PC-3 (cell line): ENCODE data around the gene GMDS. TPM values are rescaled to one million over a fixed set of nuclear protein-coding genes. Genes with fewer than 3 reads are reported as not detected.

Experiments
- ATAC-seq: fragments of 200-7000 bp; cut with Tn5 transposase; 2 replicates; pipeline ENCODE4 v1.9.1; 2020; ENCODE audit warnings: mild to moderate bottlenecking, moderate library complexity
- BruUV-seq: library from RNA; stranded (reverse); fragments of 400-500 nt; replicated peaks from 2 replicates; lab custom pipeline; 2021; lab: Mats Ljungman, UMichigan
- CTCF ChIA-PET: fragments of 300-600 bp; sonication (Branson Sonifier 250); formaldehyde crosslinking; loops from one replicate; lab custom pipeline; 2022; ENCODE audit warnings: antibody characterized with exemption; lab: Charles Lee
- POLR2A ChIA-PET: fragments of 300-600 bp; sonication (Branson Sonifier 250); formaldehyde crosslinking; loops from one replicate; lab custom pipeline; 2022; ENCODE audit warnings: antibody characterized with exemption; ENCODE audit not compliant: unreplicated experiment; lab: Charles Lee
- DNase-seq: peaks from one replicate; pipeline ENCODE4 v3.0.0-alpha.2; 2015
- H2AFZ ChIP-seq: fragments of 300-600 bp; sonication (generic); 2 replicates; pipeline ENCODE4 v1.6.0; 2016; ENCODE audit warnings: antibody characterized with exemption, low read length
- H3F3A ChIP-seq: fragments of 300-600 bp; sonication (generic); one replicate; pipeline ENCODE4 v1.6.0; 2017; ENCODE audit warnings: antibody characterized with exemption, low read length, control low read depth, mild to moderate bottlenecking; ENCODE audit not compliant: unreplicated experiment
- H3K27ac ChIP-seq: fragments of 300-600 bp; sonication (generic); 2 replicates; pipeline ENCODE4 v1.5.1; 2016; ENCODE audit warnings: mild to moderate bottlenecking, low read length
- H3K27me3 ChIP-seq: fragments of 300-600 bp; sonication (generic); 2 replicates; pipeline ENCODE4 v1.6.1; 2016; ENCODE audit warnings: low read length, mixed read lengths
- H3K36me3 ChIP-seq: fragments of 300-600 bp; sonication (generic); 2 replicates; pipeline ENCODE4 v1.6.1; 2016; ENCODE audit warnings: low read depth, mixed run types, low read length, mixed read lengths
- H3K4me1 ChIP-seq: fragments of 300-600 bp; sonication (generic); 2 replicates; pipeline ENCODE4 v1.5.1; 2016; ENCODE audit warnings: low read length; ENCODE audit not compliant: insufficient read depth
- H3K4me2 ChIP-seq: fragments of 300-600 bp; sonication (generic); 2 replicates; pipeline ENCODE4 v1.6.0; 2016; ENCODE audit warnings: low read length
- H3K4me3 ChIP-seq: fragments of 300-600 bp; sonication (generic); 2 replicates; pipeline ENCODE4 v1.5.1; 2016; ENCODE audit warnings: mild to moderate bottlenecking, low read length, mixed read lengths
- H3K79me2 ChIP-seq: fragments of 300-600 bp; sonication (generic); 2 replicates; pipeline ENCODE4 v1.6.1; 2017; ENCODE audit warnings: low read length, mixed read lengths
- H3K9ac ChIP-seq: fragments of 300-600 bp; sonication (generic); 2 replicates; pipeline ENCODE4 v1.6.0; 2016; ENCODE audit warnings: mild to moderate bottlenecking, low read length
- H3K9me2 ChIP-seq: fragments of 300-600 bp; sonication (generic); replicated peaks from 2 replicates; pipeline ENCODE4 v1.6.1; 2016; ENCODE audit warnings: mixed run types, low read length, mixed read lengths
- H3K9me3 ChIP-seq: fragments of 300-600 bp; sonication (generic); 2 replicates; pipeline ENCODE4 v1.6.1; 2016; ENCODE audit warnings: low read length, mixed read lengths
- H4K20me1 ChIP-seq: fragments of 300-600 bp; sonication (generic); 2 replicates; pipeline ENCODE4 v1.6.1; 2016; ENCODE audit warnings: low read length, mixed read lengths
- EZH2 ChIP-seq: fragments of 300-600 bp; sonication (generic); IDR thresholded peaks from one replicate; pipeline ENCODE4 v1.6.1; 2017; ENCODE audit warnings: antibody characterized with exemption, mild to moderate bottlenecking, low read length; ENCODE audit not compliant: unreplicated experiment
- EZH2phosphoT487 ChIP-seq: fragments of 300-600 bp; sonication (generic); IDR thresholded peaks from 2 replicates; pipeline ENCODE4 v1.6.1; 2018; ENCODE audit warnings: mild to moderate bottlenecking, antibody characterized with exemption, low read length, borderline replicate concordance
- intact Hi-C: fragments of 100-400 bp; cut with micrococcal nuclease; formaldehyde crosslinking; loops from 2 replicates; pipeline ENCODE4 v1.9.0; 2023
- total RNA-seq: library from RNA; depleted of rRNA; stranded (reverse); fragments of >200 nt; gene quantifications from 2 replicates; pipeline ENCODE4 v1.2.3, GENCODE V29; 2014
- TF ChIP-seq, protein P1 (sequence below): fragments of 300-600 bp; sonication (generic); conservative IDR thresholded peaks from 2 replicates; pipeline ENCODE4 v1.5.1; 2017; ENCODE audit warnings: antibody characterized with exemption, low read depth, mild to moderate bottlenecking, low read length

Gene GMDS
- total RNA-seq, 1 experiment from 2014 or later, result 18.3 TPM

DNA sequence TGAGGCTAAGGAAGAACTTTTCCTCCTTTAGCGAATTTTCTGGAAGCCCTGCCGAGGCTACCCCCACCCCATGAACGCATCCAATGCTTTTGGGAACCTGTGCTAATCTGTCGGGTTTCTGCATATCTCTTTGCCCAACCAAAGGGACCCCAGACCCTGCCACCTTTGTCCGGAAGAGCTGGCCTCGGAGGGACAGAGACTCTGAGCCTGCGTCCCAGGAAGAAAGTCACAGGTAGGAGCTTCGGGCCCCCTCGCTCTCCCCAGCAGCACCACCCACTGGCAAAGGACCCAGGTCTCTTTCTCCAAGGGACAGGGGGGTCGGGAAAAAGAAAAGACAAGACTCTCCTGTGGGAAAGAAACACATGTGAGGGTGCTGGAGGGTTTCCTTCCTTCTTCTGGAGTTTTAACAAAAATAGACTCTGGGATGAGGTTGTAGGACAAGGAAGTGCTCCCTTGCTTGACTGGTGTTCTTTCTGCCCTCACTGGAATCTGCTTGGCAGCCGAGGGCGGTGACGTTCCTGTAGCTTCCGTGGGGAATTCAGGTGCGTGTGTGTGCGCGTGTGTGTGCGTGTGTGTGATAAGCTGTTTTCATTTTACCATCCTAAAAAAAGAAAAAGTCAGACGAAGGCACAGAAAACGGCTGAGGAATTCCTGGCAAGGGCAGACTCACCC, 652.0 kb downstream of the GMDS start:
- H3K9me3 ChIP-seq, result no peaks in the 10 kb centered on the region
- H2AFZ ChIP-seq, result peak overlapping the region; percentile 67
- TF ChIP-seq, protein P1, sequence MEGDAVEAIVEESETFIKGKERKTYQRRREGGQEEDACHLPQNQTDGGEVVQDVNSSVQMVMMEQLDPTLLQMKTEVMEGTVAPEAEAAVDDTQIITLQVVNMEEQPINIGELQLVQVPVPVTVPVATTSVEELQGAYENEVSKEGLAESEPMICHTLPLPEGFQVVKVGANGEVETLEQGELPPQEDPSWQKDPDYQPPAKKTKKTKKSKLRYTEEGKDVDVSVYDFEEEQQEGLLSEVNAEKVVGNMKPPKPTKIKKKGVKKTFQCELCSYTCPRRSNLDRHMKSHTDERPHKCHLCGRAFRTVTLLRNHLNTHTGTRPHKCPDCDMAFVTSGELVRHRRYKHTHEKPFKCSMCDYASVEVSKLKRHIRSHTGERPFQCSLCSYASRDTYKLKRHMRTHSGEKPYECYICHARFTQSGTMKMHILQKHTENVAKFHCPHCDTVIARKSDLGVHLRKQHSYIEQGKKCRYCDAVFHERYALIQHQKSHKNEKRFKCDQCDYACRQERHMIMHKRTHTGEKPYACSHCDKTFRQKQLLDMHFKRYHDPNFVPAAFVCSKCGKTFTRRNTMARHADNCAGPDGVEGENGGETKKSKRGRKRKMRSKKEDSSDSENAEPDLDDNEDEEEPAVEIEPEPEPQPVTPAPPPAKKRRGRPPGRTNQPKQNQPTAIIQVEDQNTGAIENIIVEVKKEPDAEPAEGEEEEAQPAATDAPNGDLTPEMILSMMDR, result no peak
- no peak for TF ChIP-seq EZH2phosphoT487
- no peak for TF ChIP-seq EZH2
- H3K79me2 ChIP-seq, result no peaks in the 10 kb centered on the region
- no TSS peak for BruUV-seq
- H3K4me3 ChIP-seq, result peak overlapping the region; percentile 59
- H3K4me1 ChIP-seq, result peaks cover 37% of the 10 kb centered on the region
- intact Hi-C loops, result no loop called here
- DNase-seq, result no peak
- H4K20me1 ChIP-seq, result no peaks in the 10 kb centered on the region
- H3K4me2 ChIP-seq, result peak overlapping the region; percentile 82
- no peaks in the 10 kb centered on the region for H3K9me2 ChIP-seq
- H3K36me3 ChIP-seq, result no peaks in the 10 kb centered on the region
- no peak for ATAC-seq
- H3F3A ChIP-seq, result no peaks in the 10 kb centered on the region
- CTCF ChIA-PET, result interaction anchor here (0.6 to 0.9 kb wide), 2 partner anchors 93 to 299 kb away, joined by 3 read pairs; no protein-coding TSS in a partner anchor
- H3K27ac ChIP-seq, result no peak overlapping the region
- peaks cover 20% of the 10 kb centered on the region for H3K27me3 ChIP-seq
- POLR2A ChIA-PET, result no interaction called here
- no peak overlapping the region for H3K9ac ChIP-seq

DNA sequence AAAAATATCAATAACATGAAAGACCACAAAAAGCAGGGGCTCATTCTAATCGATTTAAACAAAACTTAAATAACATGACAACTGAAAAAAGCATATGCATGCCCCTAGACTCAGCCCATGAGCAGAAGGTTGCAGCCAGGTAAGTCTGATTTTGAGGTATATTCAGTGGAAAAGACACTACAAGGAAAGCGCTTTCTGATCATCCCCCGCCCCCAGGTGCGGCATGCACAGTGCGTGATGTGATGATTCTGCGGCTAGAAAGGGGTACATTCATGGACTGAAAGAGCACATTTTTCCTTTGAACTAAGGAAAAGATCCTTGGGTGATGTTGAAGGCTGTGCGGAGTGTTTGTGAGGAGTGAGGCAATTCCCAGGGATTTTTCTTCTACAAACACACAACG, 652.6 kb downstream of the GMDS start:
- no peaks in the 10 kb centered on the region for H3K36me3 ChIP-seq
- DNase-seq (no peak), ATAC-seq (no peak)
- no peak overlapping the region for H3K4me3 ChIP-seq
- no peak overlapping the region for H3K9ac ChIP-seq
- no peaks in the 10 kb centered on the region for H3K9me3 ChIP-seq
- intact Hi-C loops, result no loop called here
- no peak overlapping the region for H3K27ac ChIP-seq
- ChIA-PET CTCF (interaction anchor here (0.6 kb wide), 1 partner anchor 299 kb away, joined by 3 read pairs; no protein-coding TSS in a partner anchor), POLR2A (no interaction called here)
- no TSS peak for BruUV-seq
- peaks cover 20% of the 10 kb centered on the region for H3K27me3 ChIP-seq
- no peaks in the 10 kb centered on the region for H3F3A ChIP-seq
- no peak overlapping the region for H2AFZ ChIP-seq
- H3K4me2 ChIP-seq, result no peak overlapping the region
- H3K4me1 ChIP-seq, result peaks cover 33% of the 10 kb centered on the region
- no peaks in the 10 kb centered on the region for H3K79me2 ChIP-seq
- TF ChIP-seq EZH2phosphoT487, result no peak
- TF ChIP-seq, protein P1, result no peak
- TF ChIP-seq EZH2, result no peak
- H4K20me1 ChIP-seq, result no peaks in the 10 kb centered on the region
- H3K9me2 ChIP-seq, result no peaks in the 10 kb centered on the region

DNA sequence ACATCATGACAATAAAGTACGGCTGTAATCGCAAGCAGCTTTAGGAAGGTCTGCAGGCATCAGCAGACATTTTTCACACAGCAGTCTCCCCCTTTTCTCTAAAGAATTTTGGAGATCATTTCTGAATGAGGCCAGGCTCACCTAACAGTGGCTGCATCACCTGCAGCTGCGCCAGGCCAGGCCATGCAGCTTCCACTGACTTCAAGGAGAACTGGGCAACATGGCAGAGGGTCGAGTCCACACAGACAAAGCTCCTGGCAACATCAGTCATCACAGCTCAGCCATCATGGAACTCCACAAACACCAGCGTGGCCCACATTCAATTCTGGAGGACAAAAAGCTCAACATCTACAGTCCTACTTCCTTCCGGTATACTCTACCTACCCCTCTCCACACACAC, 653.5 kb downstream of the GMDS start:
- Histone ChIP-seq H3K4me2 (no peak overlapping the region), H3K27me3 (peaks cover 20% of the 10 kb centered on the region), H3K4me3 (no peak overlapping the region), H2AFZ (no peak overlapping the region), H3K9me3 (no peaks in the 10 kb centered on the region), H3K9ac (no peak overlapping the region), H4K20me1 (no peaks in the 10 kb centered on the region), H3K9me2 (no peaks in the 10 kb centered on the region), H3K36me3 (no peaks in the 10 kb centered on the region), H3F3A (no peaks in the 10 kb centered on the region), H3K27ac (no peak overlapping the region), H3K4me1 (peaks cover 24% of the 10 kb centered on the region), H3K79me2 (no peaks in the 10 kb centered on the region)
- DNase-seq (no peak), ATAC-seq (no peak)
- TF ChIP-seq, protein P1, result no peak
- TF ChIP-seq EZH2 (no peak), EZH2phosphoT487 (no peak)
- ChIA-PET POLR2A (interaction anchor here (0.6 kb wide), 1 partner anchor 968 kb away, joined by 17 read pairs; no protein-coding TSS in a partner anchor), CTCF (interaction anchor here (0.6 kb wide), 1 partner anchor 881 kb away, joined by 4 read pairs; no protein-coding TSS in a partner anchor)
- no TSS peak for BruUV-seq
- intact Hi-C loops, result no loop called here
